HEK293 (cell line): ENCODE data around the gene BEST3.

ENCODE experiments used
- CTCF ChIA-PET: fragments of 350-600 bp; formaldehyde crosslinking; extraction: SDS; loops from one replicate; lab custom pipeline; 2021; ENCODE audit warnings: antibody characterized with exemption; lab: Yijun Ruan, JAX
- POLR2A ChIA-PET: fragments of 300-600 bp; formaldehyde crosslinking; extraction: SDS; loops from one replicate; lab custom pipeline; 2020; ENCODE audit warnings: antibody characterized with exemption, inconsistent platforms; lab: Yijun Ruan, JAX
- H3K27ac ChIP-seq: fragments of 200-500 bp; sonication (Bioruptor generic); 2 replicates; pipeline ENCODE4 v1.5.1; 2014; ENCODE audit warnings: low read depth, low read length, control low read depth, inconsistent platforms; ENCODE audit errors: extremely low read depth
- H3K36me3 ChIP-seq, 2 experiments: fragments of 200-500 bp in 1 of 2; sonication (Bioruptor generic) in 1 of 2; 1 replicate in 1 of 2; 2 replicates in 1 of 2; pipeline ENCODE4 v1.5.1; 2014 to 2017; ENCODE audit warnings: inconsistent platforms in 2 of 2, low read length in 2 of 2; ENCODE audit not compliant: control insufficient read depth in 2 of 2, insufficient read depth in 1 of 2
- H3K4me1 ChIP-seq: fragments of 200-500 bp; sonication (Bioruptor generic); 2 replicates; pipeline ENCODE4 v1.5.1; 2014; ENCODE audit warnings: mild to moderate bottlenecking, low read length, inconsistent platforms; ENCODE audit not compliant: control insufficient read depth, insufficient read depth
- H3K4me3 ChIP-seq: 2 replicates; pipeline ENCODE4 v1.5.1; 2011; ENCODE audit warnings: low read depth, mild to moderate bottlenecking, control low read depth, low read length, moderate library complexity
- H3K9me3 ChIP-seq: fragments of 200-500 bp; sonication (Bioruptor generic); 2 replicates; pipeline ENCODE4 v1.5.1; 2014; ENCODE audit warnings: low read depth, low read length, inconsistent platforms; ENCODE audit not compliant: control insufficient read depth, insufficient read depth
- MYNN ChIP-seq: fragments of 450-650 bp; formaldehyde crosslinking; IDR thresholded peaks from 2 replicates; pipeline ENCODE4 v1.5.1; 2016; ENCODE audit warnings: missing biosample characterization, missing genetic modification characterization, borderline replicate concordance
- SETDB1 ChIP-seq: IDR thresholded peaks from one replicate; pipeline ENCODE4 v1.6.1; 2017; ENCODE audit warnings: mild to moderate bottlenecking, low read length, moderate library complexity, mixed read lengths; ENCODE audit not compliant: insufficient read length
- ZBTB11 ChIP-seq: fragments of 450-650 bp; formaldehyde crosslinking; conservative IDR thresholded peaks from 2 replicates; pipeline ENCODE4 v1.5.1; 2016; ENCODE audit warnings: low read depth, missing biosample characterization, missing genetic modification characterization
- ZNF133 ChIP-seq: fragments of 450-650 bp; formaldehyde crosslinking; IDR thresholded peaks from 2 replicates; pipeline ENCODE4 v1.5.1; 2016; ENCODE audit warnings: missing biosample characterization, missing genetic modification characterization
- ZNF148 ChIP-seq: fragments of 450-650 bp; formaldehyde crosslinking; IDR thresholded peaks from 2 replicates; pipeline ENCODE4 v1.5.0; 2017; ENCODE audit warnings: missing biosample characterization, missing genetic modification characterization, borderline replicate concordance
- ZNF175 ChIP-seq: fragments of 450-650 bp; formaldehyde crosslinking; IDR thresholded peaks from 2 replicates; pipeline ENCODE4 v1.5.1; 2016; ENCODE audit warnings: missing biosample characterization, missing genetic modification characterization
- ZNF19 ChIP-seq: fragments of 450-650 bp; formaldehyde crosslinking; IDR thresholded peaks from 2 replicates; pipeline ENCODE4; 2016; ENCODE audit warnings: missing biosample characterization, missing genetic modification characterization, low read depth
- ZNF274 ChIP-seq, 2 experiments: fragments of 200-500 bp in 1 of 2; fragments of 450-650 bp in 1 of 2; sonication (Bioruptor generic) in 1 of 2; formaldehyde crosslinking in 1 of 2; IDR thresholded peaks; 2 replicates each; pipeline versions ENCODE4 v1.5.1 to v1.6.1; 2014 to 2016; ENCODE audit warnings: borderline replicate concordance in 1 of 2, inconsistent platforms in 1 of 2, low read length in 1 of 2, missing biosample characterization in 1 of 2, missing genetic modification characterization in 1 of 2
- ZNF280C ChIP-seq: fragments of 450-650 bp; formaldehyde crosslinking; IDR thresholded peaks from 2 replicates; pipeline ENCODE4 v1.5.1; 2016; ENCODE audit warnings: missing biosample characterization, missing genetic modification characterization
- ZNF292 ChIP-seq: fragments of 450-650 bp; formaldehyde crosslinking; IDR thresholded peaks from 2 replicates; pipeline ENCODE4 v1.5.1; 2016; ENCODE audit warnings: low read depth, missing biosample characterization, missing genetic modification characterization, borderline replicate concordance
- ZNF488 ChIP-seq: fragments of 450-650 bp; formaldehyde crosslinking; IDR thresholded peaks from 2 replicates; pipeline ENCODE4 v1.5.1; 2016; ENCODE audit warnings: missing biosample characterization, missing genetic modification characterization
- ZNF544 ChIP-seq: fragments of 450-650 bp; formaldehyde crosslinking; IDR thresholded peaks from 2 replicates; pipeline ENCODE4 v1.5.0; 2017; ENCODE audit warnings: missing biosample characterization, missing genetic modification characterization
- ZNF558 ChIP-seq: fragments of 450-650 bp; formaldehyde crosslinking; IDR thresholded peaks from 2 replicates; pipeline ENCODE4 v1.5.1; 2016; ENCODE audit warnings: missing biosample characterization, missing genetic modification characterization
- ZNF629 ChIP-seq: fragments of 450-650 bp; formaldehyde crosslinking; IDR thresholded peaks from 2 replicates; pipeline ENCODE4 v1.5.1; 2017; ENCODE audit warnings: missing biosample characterization, missing genetic modification characterization
- ZNF654 ChIP-seq: fragments of 450-650 bp; formaldehyde crosslinking; IDR thresholded peaks from 2 replicates; pipeline ENCODE4 v1.5.1; 2016; ENCODE audit warnings: low read depth, missing biosample characterization, missing genetic modification characterization
- ZNF664 ChIP-seq: fragments of 450-650 bp; formaldehyde crosslinking; IDR thresholded peaks from 2 replicates; pipeline ENCODE4 v1.5.1; 2016; ENCODE audit warnings: missing biosample characterization, missing genetic modification characterization
- ZSCAN23 ChIP-seq: fragments of 450-650 bp; formaldehyde crosslinking; IDR thresholded peaks from 2 replicates; pipeline ENCODE4 v1.5.1; 2016; ENCODE audit warnings: missing biosample characterization, missing genetic modification characterization

BEST3 gene

GRCh38 chr12:69714542-69714941, 15.4 kb upstream of the BEST3 start (continued):
- TF ChIP-seq ZNF280C (tag by site-specific recombination): no peak
- no peak for TF ChIP-seq ZSCAN23
- no peak for TF ChIP-seq ZNF274 (IDR thresholded peaks at IDR 0.05; ENCODE audit: low read length)
- no peak for TF ChIP-seq ZNF274 (tag by site-specific recombination; IDR thresholded peaks at IDR 0.05; ENCODE audit: borderline replicate concordance)
- no peak for TF ChIP-seq ZBTB11 (tag by site-specific recombination)

GRCh38 chr12:69712826-69713225, 13.7 kb upstream of the BEST3 start:
- Histone ChIP-seq H3K9me3 (no peaks in the 10 kb centered on the region), H3K36me3 (no peaks in the 10 kb centered on the region), H3K4me3 (no peak overlapping the region), H3K4me1 (no peaks in the 10 kb centered on the region), H3K27ac (no peak overlapping the region)
- ChIA-PET POLR2A (no interaction called here), CTCF (no interaction called here)
- TF ChIP-seq ZNF148 (tag by site-specific recombination) (no peak), SETDB1 (no peak), ZNF488 (no peak), ZNF558 (tag by site-specific recombination) (no peak), ZNF544 (no peak), ZNF133 (no peak), MYNN (tag by site-specific recombination) (no peak), ZNF664 (tag by site-specific recombination) (no peak), ZNF654 (no peak), ZNF175 (no peak)

- Histone ChIP-seq H3K9me3 (no peaks in the 10 kb centered on the region), H3K4me1 (no peaks in the 10 kb centered on the region), H3K4me3 (no peak overlapping the region), H3K36me3 (no peaks in the 10 kb centered on the region), H3K27ac (no peak overlapping the region)
- TF ChIP-seq ZNF292 (tag by site-specific recombination): no peak
- no peak for TF ChIP-seq ZNF629 (tag by site-specific recombination)
- TF ChIP-seq ZNF19: no peak
- ChIA-PET CTCF (interaction anchor here (0.6 to 0.7 kb wide), 2 partner anchors 176 to 1141 kb away, joined by 3 to 4 read pairs; no protein-coding TSS in a partner anchor), POLR2A (no interaction called here)
These were observed 9.5 kb upstream of the BEST3 start for GRCh38 chr12:69708649-69709048.
